Testis (tissue), 2 donors: Measurements from ENCODE around the gene TFPT.

Experiments
- POLR2A ChIP-seq: fragments of 450-650 bp; IDR thresholded peaks from one replicate; pipeline ENCODE4 v1.6.1; 2017; ENCODE audit warnings: antibody characterized with exemption, mild to moderate bottlenecking, moderate library complexity
- TF ChIP-seq, protein P1 (sequence below), 3 experiments: fragments of 450-650 bp in 2 of 3; fragments of 200-600 bp in 1 of 3; sonication (generic) in 1 of 3; IDR thresholded peaks; one replicate each; pipeline ENCODE4 v1.5.1; 2016 to 2019; ENCODE audit warnings: antibody characterized with exemption in 3 of 3, mild to moderate bottlenecking in 2 of 3, moderate library complexity in 1 of 3

DNA sequence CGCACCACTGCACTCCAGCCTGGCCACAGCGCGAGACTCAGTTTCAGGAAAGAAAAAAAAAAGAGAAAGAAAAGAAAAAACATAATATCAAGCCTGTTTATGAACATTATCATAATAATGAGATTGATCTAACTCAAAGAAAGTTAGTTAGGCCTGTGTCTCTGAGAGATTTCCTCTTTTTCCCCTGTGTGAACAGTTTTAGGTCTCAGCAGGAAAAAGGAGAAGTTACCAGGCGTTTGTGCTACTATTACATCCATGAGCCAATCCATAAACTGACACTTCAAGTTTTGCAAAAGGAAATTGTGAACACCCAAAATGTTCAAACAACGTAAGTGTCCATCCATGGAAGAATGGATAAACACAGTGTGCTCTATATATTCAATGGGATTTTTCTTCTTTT lies 38.1 kb downstream of the TFPT start:
- TF ChIP-seq POLR2A = no peak
- TF ChIP-seq, protein P1, sequence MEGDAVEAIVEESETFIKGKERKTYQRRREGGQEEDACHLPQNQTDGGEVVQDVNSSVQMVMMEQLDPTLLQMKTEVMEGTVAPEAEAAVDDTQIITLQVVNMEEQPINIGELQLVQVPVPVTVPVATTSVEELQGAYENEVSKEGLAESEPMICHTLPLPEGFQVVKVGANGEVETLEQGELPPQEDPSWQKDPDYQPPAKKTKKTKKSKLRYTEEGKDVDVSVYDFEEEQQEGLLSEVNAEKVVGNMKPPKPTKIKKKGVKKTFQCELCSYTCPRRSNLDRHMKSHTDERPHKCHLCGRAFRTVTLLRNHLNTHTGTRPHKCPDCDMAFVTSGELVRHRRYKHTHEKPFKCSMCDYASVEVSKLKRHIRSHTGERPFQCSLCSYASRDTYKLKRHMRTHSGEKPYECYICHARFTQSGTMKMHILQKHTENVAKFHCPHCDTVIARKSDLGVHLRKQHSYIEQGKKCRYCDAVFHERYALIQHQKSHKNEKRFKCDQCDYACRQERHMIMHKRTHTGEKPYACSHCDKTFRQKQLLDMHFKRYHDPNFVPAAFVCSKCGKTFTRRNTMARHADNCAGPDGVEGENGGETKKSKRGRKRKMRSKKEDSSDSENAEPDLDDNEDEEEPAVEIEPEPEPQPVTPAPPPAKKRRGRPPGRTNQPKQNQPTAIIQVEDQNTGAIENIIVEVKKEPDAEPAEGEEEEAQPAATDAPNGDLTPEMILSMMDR (IDR thresholded peaks at IDR 0.05) = no peak
